Stromal cell of bone marrow (primary cell): ENCODE measurements around the gene INO80C.

ENCODE experiments used
- DNase-seq: peaks from one replicate; pipeline ENCODE4 v3.0.0-alpha.2; 2012; ENCODE audit warnings: low read depth

INO80C gene

GRCh38 chr18:35497370-35498197 is at the start of gene INO80C:
INO80C (minus strand) TSS chr18:35497960; CDS start chr18:35497874, 86 bp downstream.
- peak; percentile 90 for DNase-seq

- no peak for DNase-seq
Measured at GRCh38 chr18:35547008-35547605, 49.3 kb upstream of the INO80C start.

- no peak for DNase-seq
Measured at GRCh38 chr18:35542356-35542755, 44.6 kb upstream of the INO80C start.

GRCh38 chr18:35535297-35535696 is 37.5 kb upstream of the INO80C start:
- DNase-seq: no peak

GRCh38 chr18:35533916-35534405 is 36.2 kb upstream of the INO80C start:
- DNase-seq: no peak

GRCh38 chr18:35528749-35529274 is 31.1 kb upstream of the INO80C start:
- DNase-seq: no peak

- DNase-seq: no peak
Measured at GRCh38 chr18:35526495-35527059, 28.8 kb upstream of the INO80C start.

GRCh38 chr18:35525795-35526494 is 28.2 kb upstream of the INO80C start:
- DNase-seq: no peak

- DNase-seq: peak; percentile 40
Measured at GRCh38 chr18:35524226-35524625, 26.5 kb upstream of the INO80C start.

- no peak for DNase-seq
Measured at GRCh38 chr18:35522130-35522959, 24.6 kb upstream of the INO80C start.

GRCh38 chr18:35521133-35521532 is 23.4 kb upstream of the INO80C start:
- no peak for DNase-seq

GRCh38 chr18:35519148-35519899 is 21.6 kb upstream of the INO80C start:
- DNase-seq: no peak

GRCh38 chr18:35517715-35518114 is 20.0 kb upstream of the INO80C start:
- no peak for DNase-seq

- DNase-seq: no peak
Measured at GRCh38 chr18:35516789-35517188, 19.0 kb upstream of the INO80C start.

GRCh38 chr18:35516351-35516750 is 18.6 kb upstream of the INO80C start:
- no peak for DNase-seq

- DNase-seq: no peak
Measured at GRCh38 chr18:35515460-35516130, 17.8 kb upstream of the INO80C start.

GRCh38 chr18:35514752-35515459 is 17.1 kb upstream of the INO80C start:
- DNase-seq: no peak

- no peak for DNase-seq
Measured at GRCh38 chr18:35514283-35514682, 16.5 kb upstream of the INO80C start.
